ENCODE data around the gene ADAMTS2.

Gene ADAMTS2

DNA sequence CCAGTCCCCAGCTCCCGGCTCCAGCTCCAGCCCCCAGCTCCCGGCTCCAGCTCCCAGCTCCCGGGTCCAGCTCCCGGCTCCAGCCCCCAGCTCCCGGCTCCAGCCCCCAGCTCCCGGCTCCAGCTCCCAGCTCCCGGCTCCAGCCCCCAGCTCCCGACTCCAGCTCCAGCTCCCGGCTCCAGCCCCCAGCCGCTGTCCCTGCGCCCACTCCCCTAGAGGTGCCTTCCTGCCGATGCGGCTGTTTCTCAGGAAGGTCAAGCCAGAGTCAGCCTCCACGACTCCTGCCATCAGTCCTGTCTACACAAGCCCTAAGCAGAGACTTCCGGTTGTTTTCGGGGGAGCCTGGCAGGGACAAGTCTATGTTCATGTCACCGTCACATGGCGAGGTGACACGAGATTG is 210.3 kb downstream of the ADAMTS2 start:
- H3K9me3 ChIP-seq (ENCODE audit: insufficient read depth, low read length) = no peaks in the 10 kb centered on the region
- H3F3A ChIP-seq (ENCODE audit: insufficient read depth) = no peaks in the 10 kb centered on the region
- no peak for TF ChIP-seq EZH2phosphoT487 (conservative IDR thresholded peaks at IDR 0.05; ENCODE audit: low read length)
- TF ChIP-seq, protein P1, sequence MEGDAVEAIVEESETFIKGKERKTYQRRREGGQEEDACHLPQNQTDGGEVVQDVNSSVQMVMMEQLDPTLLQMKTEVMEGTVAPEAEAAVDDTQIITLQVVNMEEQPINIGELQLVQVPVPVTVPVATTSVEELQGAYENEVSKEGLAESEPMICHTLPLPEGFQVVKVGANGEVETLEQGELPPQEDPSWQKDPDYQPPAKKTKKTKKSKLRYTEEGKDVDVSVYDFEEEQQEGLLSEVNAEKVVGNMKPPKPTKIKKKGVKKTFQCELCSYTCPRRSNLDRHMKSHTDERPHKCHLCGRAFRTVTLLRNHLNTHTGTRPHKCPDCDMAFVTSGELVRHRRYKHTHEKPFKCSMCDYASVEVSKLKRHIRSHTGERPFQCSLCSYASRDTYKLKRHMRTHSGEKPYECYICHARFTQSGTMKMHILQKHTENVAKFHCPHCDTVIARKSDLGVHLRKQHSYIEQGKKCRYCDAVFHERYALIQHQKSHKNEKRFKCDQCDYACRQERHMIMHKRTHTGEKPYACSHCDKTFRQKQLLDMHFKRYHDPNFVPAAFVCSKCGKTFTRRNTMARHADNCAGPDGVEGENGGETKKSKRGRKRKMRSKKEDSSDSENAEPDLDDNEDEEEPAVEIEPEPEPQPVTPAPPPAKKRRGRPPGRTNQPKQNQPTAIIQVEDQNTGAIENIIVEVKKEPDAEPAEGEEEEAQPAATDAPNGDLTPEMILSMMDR (IDR thresholded peaks at IDR 0.05; ENCODE audit: insufficient read depth, low read length, poor library complexity, severe bottlenecking) = no peak
- no peak overlapping the region for H3K4me3 ChIP-seq (ENCODE audit: insufficient read depth, low read length, poor library complexity, severe bottlenecking)
- no peak overlapping the region for H3K27ac ChIP-seq (ENCODE audit: low read depth, low read length)
- no peak overlapping the region for H3K4me2 ChIP-seq (ENCODE audit: low read depth, low read length, poor library complexity, severe bottlenecking)
- no peak overlapping the region for H2AFZ ChIP-seq (ENCODE audit: low read depth, low read length, severe bottlenecking)
- no peaks in the 10 kb centered on the region for H4K20me1 ChIP-seq (ENCODE audit: low read depth, low read length)
- no peak overlapping the region for H3K9ac ChIP-seq (ENCODE audit: low read length)
- H3K9me2 ChIP-seq (replicated peaks; ENCODE audit: insufficient read depth, low read length) = no peaks in the 10 kb centered on the region
- H3K27me3 ChIP-seq (ENCODE audit: low read length) = no peaks in the 10 kb centered on the region
- no peaks in the 10 kb centered on the region for H3K36me3 ChIP-seq (ENCODE audit: low read length)
- no peaks in the 10 kb centered on the region for H3K79me2 ChIP-seq (ENCODE audit: insufficient read depth, low read length)

DNA sequence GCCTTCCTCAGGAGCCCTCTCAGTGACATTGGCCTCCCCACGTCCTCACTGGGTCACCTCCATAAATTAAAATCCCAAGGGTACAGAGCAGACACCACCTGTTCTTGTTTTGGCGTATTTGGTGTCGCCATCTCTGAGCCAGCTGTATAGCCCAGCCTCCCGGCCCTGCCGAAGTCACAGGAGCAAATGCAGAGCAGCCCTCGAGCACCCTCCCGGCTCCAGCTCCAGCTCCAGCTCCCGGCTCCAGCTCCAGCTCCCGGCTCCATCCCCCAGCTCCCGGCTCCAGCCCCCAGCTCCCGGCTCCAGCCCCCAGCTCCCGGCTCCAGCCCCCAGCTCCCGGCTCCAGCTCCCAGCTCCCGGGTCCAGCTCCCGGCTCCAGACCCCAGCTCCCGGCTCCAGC is 210.8 kb downstream of the ADAMTS2 start:
- Histone ChIP-seq H4K20me1 (ENCODE audit: low read depth, low read length) (no peaks in the 10 kb centered on the region), H3K27ac (ENCODE audit: low read depth, low read length) (no peak overlapping the region), H3K4me3 (ENCODE audit: insufficient read depth, low read length, poor library complexity, severe bottlenecking) (no peak overlapping the region), H3K9me3 (ENCODE audit: insufficient read depth, low read length) (no peaks in the 10 kb centered on the region), H3K9ac (ENCODE audit: low read length) (no peak overlapping the region), H2AFZ (ENCODE audit: low read depth, low read length, severe bottlenecking) (no peak overlapping the region), H3K27me3 (ENCODE audit: low read length) (no peaks in the 10 kb centered on the region), H3K4me2 (ENCODE audit: low read depth, low read length, poor library complexity, severe bottlenecking) (no peak overlapping the region), H3F3A (ENCODE audit: insufficient read depth) (no peaks in the 10 kb centered on the region), H3K79me2 (ENCODE audit: insufficient read depth, low read length) (no peaks in the 10 kb centered on the region), H3K9me2 (replicated peaks; ENCODE audit: insufficient read depth, low read length) (no peaks in the 10 kb centered on the region), H3K36me3 (ENCODE audit: low read length) (no peaks in the 10 kb centered on the region)
- TF ChIP-seq EZH2phosphoT487 (conservative IDR thresholded peaks at IDR 0.05; ENCODE audit: low read length) = no peak
- TF ChIP-seq, protein P1 (IDR thresholded peaks at IDR 0.05; ENCODE audit: insufficient read depth, low read length, poor library complexity, severe bottlenecking) = no peak

DNA sequence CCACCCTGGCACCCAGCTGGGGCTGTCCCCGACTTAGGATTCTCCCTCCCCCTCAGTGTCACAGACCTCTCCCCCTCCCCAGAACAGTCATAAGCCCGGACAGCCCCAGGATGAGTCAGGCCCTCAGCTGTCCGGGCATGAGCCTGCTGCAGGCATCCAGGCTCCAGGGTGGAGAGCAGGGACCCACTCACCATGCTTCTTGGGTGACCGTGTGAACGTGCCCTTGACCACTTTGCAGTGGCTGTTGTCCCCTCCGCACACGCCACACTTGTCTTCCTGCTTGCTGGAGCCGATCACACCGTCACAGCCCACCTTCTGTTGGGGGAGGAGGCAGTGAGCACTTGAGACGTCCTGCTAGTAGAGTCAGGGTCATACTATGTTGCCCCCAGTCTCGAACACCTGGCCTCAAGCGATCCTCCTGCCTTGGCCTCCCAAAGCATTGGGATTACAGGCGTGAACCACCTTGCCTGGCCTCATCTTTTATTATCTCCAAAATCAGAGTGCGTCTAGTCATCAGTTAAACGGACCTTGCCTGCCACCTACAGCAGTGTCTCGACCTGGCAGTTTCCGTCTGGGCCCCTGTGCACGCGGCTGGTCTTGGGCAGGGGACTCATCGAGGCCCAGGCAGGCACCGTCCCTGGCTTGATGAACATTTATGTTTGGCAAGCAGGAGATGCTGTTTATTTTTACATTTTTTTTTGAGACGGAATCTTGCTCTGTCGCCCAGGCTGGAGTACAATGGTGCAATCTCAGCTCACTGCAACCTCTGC is 212.5 kb downstream of the ADAMTS2 start:
- H3K9ac ChIP-seq (ENCODE audit: low read length) = no peak overlapping the region
- H3F3A ChIP-seq (ENCODE audit: insufficient read depth) = no peaks in the 10 kb centered on the region
- no peaks in the 10 kb centered on the region for H3K36me3 ChIP-seq (ENCODE audit: low read length)
- no peak overlapping the region for H2AFZ ChIP-seq (ENCODE audit: low read depth, low read length, severe bottlenecking)
- no peak overlapping the region for H3K4me2 ChIP-seq (ENCODE audit: low read depth, low read length, poor library complexity, severe bottlenecking)
- no peaks in the 10 kb centered on the region for H3K9me2 ChIP-seq (replicated peaks; ENCODE audit: insufficient read depth, low read length)
- no peaks in the 10 kb centered on the region for H3K9me3 ChIP-seq (ENCODE audit: insufficient read depth, low read length)
- H3K27ac ChIP-seq (ENCODE audit: low read depth, low read length) = no peak overlapping the region
- no peaks in the 10 kb centered on the region for H4K20me1 ChIP-seq (ENCODE audit: low read depth, low read length)
- H3K79me2 ChIP-seq (ENCODE audit: insufficient read depth, low read length) = no peaks in the 10 kb centered on the region
- no peak overlapping the region for H3K4me3 ChIP-seq (ENCODE audit: insufficient read depth, low read length, poor library complexity, severe bottlenecking)
- TF ChIP-seq EZH2phosphoT487 (conservative IDR thresholded peaks at IDR 0.05; ENCODE audit: low read length) = no peak
- TF ChIP-seq, protein P1 (IDR thresholded peaks at IDR 0.05; ENCODE audit: insufficient read depth, low read length, poor library complexity, severe bottlenecking) = no peak
- no peaks in the 10 kb centered on the region for H3K27me3 ChIP-seq (ENCODE audit: low read length)
